Gastroesophageal sphincter (tissue), 3 donors: ENCODE data around the gene FAM110C.

Source experiments
- POLR2A ChIP-seq, 2 donors: fragments of 450-650 bp; IDR thresholded peaks; one replicate each; pipeline ENCODE4 v1.6.1; 2017; ENCODE audit warnings: antibody characterized with exemption in 2 of 2, mild to moderate bottlenecking in 2 of 2, moderate library complexity in 1 of 2
- POLR2AphosphoS5 ChIP-seq: sonication (generic); formaldehyde crosslinking; IDR thresholded peaks from one replicate; pipeline ENCODE4 v1.6.1; 2017; ENCODE audit warnings: antibody characterized with exemption
- TF ChIP-seq, protein P1 (sequence below), 4 experiments: fragments of 200-600 bp in 2 of 4; fragments of 450-650 bp in 2 of 4; sonication (generic) in 1 of 4; IDR thresholded peaks; one replicate each; pipeline ENCODE4 v1.5.1; 2017 to 2019; ENCODE audit warnings: antibody characterized with exemption in 4 of 4, mild to moderate bottlenecking in 2 of 4, moderate library complexity in 2 of 4

- TF ChIP-seq, protein P1, sequence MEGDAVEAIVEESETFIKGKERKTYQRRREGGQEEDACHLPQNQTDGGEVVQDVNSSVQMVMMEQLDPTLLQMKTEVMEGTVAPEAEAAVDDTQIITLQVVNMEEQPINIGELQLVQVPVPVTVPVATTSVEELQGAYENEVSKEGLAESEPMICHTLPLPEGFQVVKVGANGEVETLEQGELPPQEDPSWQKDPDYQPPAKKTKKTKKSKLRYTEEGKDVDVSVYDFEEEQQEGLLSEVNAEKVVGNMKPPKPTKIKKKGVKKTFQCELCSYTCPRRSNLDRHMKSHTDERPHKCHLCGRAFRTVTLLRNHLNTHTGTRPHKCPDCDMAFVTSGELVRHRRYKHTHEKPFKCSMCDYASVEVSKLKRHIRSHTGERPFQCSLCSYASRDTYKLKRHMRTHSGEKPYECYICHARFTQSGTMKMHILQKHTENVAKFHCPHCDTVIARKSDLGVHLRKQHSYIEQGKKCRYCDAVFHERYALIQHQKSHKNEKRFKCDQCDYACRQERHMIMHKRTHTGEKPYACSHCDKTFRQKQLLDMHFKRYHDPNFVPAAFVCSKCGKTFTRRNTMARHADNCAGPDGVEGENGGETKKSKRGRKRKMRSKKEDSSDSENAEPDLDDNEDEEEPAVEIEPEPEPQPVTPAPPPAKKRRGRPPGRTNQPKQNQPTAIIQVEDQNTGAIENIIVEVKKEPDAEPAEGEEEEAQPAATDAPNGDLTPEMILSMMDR (IDR thresholded peaks at IDR 0.05): peak in 3 of 4 experiments; percentile 38 to 57 (median 55)
- no peak for TF ChIP-seq POLR2A (IDR thresholded peaks at IDR 0.05)
- TF ChIP-seq POLR2AphosphoS5: no peak
Measured at GRCh38 chr2:11248-11941, 34.9 kb downstream of the FAM110C start.
